Measurements from ENCODE around the gene PPFIA2.

GRCh38 chr12:81216739-81217138, 542.4 kb downstream of the PPFIA2 start:
- TF ChIP-seq CTCF (IDR thresholded peaks at IDR 0.05) (no peak), POLR2A (IDR thresholded peaks at IDR 0.05) (no peak)

Data from Peyer's patch (tissue), 4 donors.